HG03439 (cell line): ENCODE measurements around the gene EMID1.

ENCODE experiments used
- ATAC-seq: cut with Tn5 transposase; IDR thresholded peaks from one replicate; pipeline ENCODE4 v1.9.1; 2021; ENCODE audit warnings: mild to moderate bottlenecking, moderate library complexity; ENCODE audit not compliant: unreplicated experiment

The EMID1 gene

GRCh38 chr22:29258407-29259252 is 52.9 kb downstream of the EMID1 start:
- ATAC-seq, result no peak

GRCh38 chr22:29259253-29259899 is 53.7 kb downstream of the EMID1 start:
- no peak for ATAC-seq

- no peak for ATAC-seq
These were observed 54.4 kb downstream of the EMID1 start for GRCh38 chr22:29260031-29260560.

- ATAC-seq, result no peak
These were observed 55.1 kb downstream of the EMID1 start for GRCh38 chr22:29260601-29261315.

- ATAC-seq, result no peak
These were observed 58.1 kb downstream of the EMID1 start for GRCh38 chr22:29263791-29264276.

GRCh38 chr22:29265305-29265704 is 59.6 kb downstream of the EMID1 start:
- ATAC-seq, result no peak

GRCh38 chr22:29265929-29266328 is 60.2 kb downstream of the EMID1 start:
- no peak for ATAC-seq

GRCh38 chr22:29266564-29267461 is 61.1 kb downstream of the EMID1 start:
- ATAC-seq, result no peak

- no peak for ATAC-seq
These were observed 61.8 kb downstream of the EMID1 start for GRCh38 chr22:29267462-29267857.

GRCh38 chr22:29267858-29268510 is 62.3 kb downstream of the EMID1 start, which contains the start of the genes EWSR1 and RHBDD3:
Gene EWSR1, plus strand, starts transcription at chr22:29268268. Its CDS starts 69 bp downstream, at chr22:29268337.
Gene RHBDD3, minus strand, starts transcription at chr22:29267981. Its CDS starts 2,355 bp downstream, at chr22:29265626.
- ATAC-seq, result peak; percentile 83

GRCh38 chr22:29268511-29269229 is 63.0 kb downstream of the EMID1 start:
- ATAC-seq, result peak; percentile 33

- no peak for ATAC-seq
These were observed 63.5 kb downstream of the EMID1 start for GRCh38 chr22:29269230-29269604.

- ATAC-seq, result no peak
These were observed 64.2 kb downstream of the EMID1 start for GRCh38 chr22:29269731-29270474.

GRCh38 chr22:29270475-29271271 is 65.0 kb downstream of the EMID1 start:
- ATAC-seq, result no peak

GRCh38 chr22:29272624-29273023 is 66.9 kb downstream of the EMID1 start:
- no peak for ATAC-seq

GRCh38 chr22:29275167-29275566 is 69.5 kb downstream of the EMID1 start:
- ATAC-seq, result no peak

- ATAC-seq, result no peak
These were observed 70.3 kb downstream of the EMID1 start for GRCh38 chr22:29275819-29276565.
